ENCODE data around the gene HSPA8.

GRCh38 chr11:123072762-123073161 is 10.8 kb upstream of the HSPA8 start:
- no peak for TF ChIP-seq POLR2A (IDR thresholded peaks at IDR 0.05)
- TF ChIP-seq, protein P1, sequence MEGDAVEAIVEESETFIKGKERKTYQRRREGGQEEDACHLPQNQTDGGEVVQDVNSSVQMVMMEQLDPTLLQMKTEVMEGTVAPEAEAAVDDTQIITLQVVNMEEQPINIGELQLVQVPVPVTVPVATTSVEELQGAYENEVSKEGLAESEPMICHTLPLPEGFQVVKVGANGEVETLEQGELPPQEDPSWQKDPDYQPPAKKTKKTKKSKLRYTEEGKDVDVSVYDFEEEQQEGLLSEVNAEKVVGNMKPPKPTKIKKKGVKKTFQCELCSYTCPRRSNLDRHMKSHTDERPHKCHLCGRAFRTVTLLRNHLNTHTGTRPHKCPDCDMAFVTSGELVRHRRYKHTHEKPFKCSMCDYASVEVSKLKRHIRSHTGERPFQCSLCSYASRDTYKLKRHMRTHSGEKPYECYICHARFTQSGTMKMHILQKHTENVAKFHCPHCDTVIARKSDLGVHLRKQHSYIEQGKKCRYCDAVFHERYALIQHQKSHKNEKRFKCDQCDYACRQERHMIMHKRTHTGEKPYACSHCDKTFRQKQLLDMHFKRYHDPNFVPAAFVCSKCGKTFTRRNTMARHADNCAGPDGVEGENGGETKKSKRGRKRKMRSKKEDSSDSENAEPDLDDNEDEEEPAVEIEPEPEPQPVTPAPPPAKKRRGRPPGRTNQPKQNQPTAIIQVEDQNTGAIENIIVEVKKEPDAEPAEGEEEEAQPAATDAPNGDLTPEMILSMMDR (IDR thresholded peaks at IDR 0.05): no peak
